Right lobe of liver (tissue), 6 donors: Measurements from ENCODE around the gene SINHCAF. TPM values are rescaled to one million over a fixed set of nuclear protein-coding genes. Genes with fewer than 3 reads are reported as not detected.

Source experiments
- ATAC-seq, 4 donors: fragments of 200-7000 bp; cut with Tn5 transposase; one replicate each; pipeline ENCODE4 v1.9.1; 2020; ENCODE audit warnings: mild to moderate bottlenecking in 4 of 4, moderate library complexity in 4 of 4
- DNase-seq, 3 donors: peaks; one replicate each; pipeline ENCODE4 v3.0.0-alpha.2; 2020
- H3K27ac ChIP-seq, 3 donors: fragments of 200-600 bp; one replicate each; pipeline ENCODE4 v1.8.0; 2022
- H3K27me3 ChIP-seq, 2 donors: fragments of 200-600 bp; one replicate each; pipeline ENCODE4 v1.8.0; 2022
- H3K36me3 ChIP-seq, 4 donors: fragments of 200-600 bp; sonication (generic) in 1 of 4; one replicate each; pipeline versions ENCODE4 v1.5.1 to v1.8.0; 2017 to 2022; ENCODE audit warnings: control low read depth in 1 of 4
- H3K4me1 ChIP-seq, 4 donors: fragments of 200-600 bp; sonication (generic) in 1 of 4; one replicate each; pipeline versions ENCODE4 v1.5.1 to v1.8.0; 2017 to 2022; ENCODE audit warnings: control low read depth in 1 of 4
- H3K4me3 ChIP-seq, 3 donors: fragments of 200-600 bp; one replicate each; pipeline ENCODE4 v1.8.0; 2022
- H3K9me3 ChIP-seq, 4 donors: fragments of 200-600 bp; sonication (generic) in 1 of 4; one replicate each; pipeline versions ENCODE4 v1.5.1 to v1.8.0; 2017 to 2022; ENCODE audit warnings: control low read depth in 1 of 4
- POLR2A ChIP-seq: fragments of 450-650 bp; IDR thresholded peaks from one replicate; pipeline ENCODE4 v1.6.1; 2017; ENCODE audit warnings: antibody characterized with exemption, mild to moderate bottlenecking
- WGBS: methylation state at CpG from one replicate; pipeline ENCODE4 v1.1.6; 2018; ENCODE audit warnings: low coverage, low lambda C conversion rate; ENCODE audit not compliant: insufficient coverage; ENCODE audit errors: missing lambda C conversion rate; 5-methylcytosine and 5-hydroxymethylcytosine counted together
- intact Hi-C, 2 donors: fragments of 100-400 bp; cut with DNase I; formaldehyde crosslinking; loops; one replicate each; pipeline versions ENCODE4 v1.11.2 to v1.14.1; 2022
- total RNA-seq, 6 experiments: library from RNA; depleted of rRNA in 2 of 6; stranded (reverse); fragments of >200 nt in 2 of 6; fragmentation: NEBNext Ultra II Directional in 3 of 6; extraction: Animal tissue kit (Norgen Biotek cat#: 25700) in 3 of 6; gene quantifications; one replicate each; pipeline versions ENCODE4 v1.1.0 to v1.2.4, GENCODE V29; 2016 to 2023
- TF ChIP-seq, protein P1 (sequence below), 4 donors: fragments of 200-600 bp in 3 of 4; fragments of 450-650 bp in 1 of 4; IDR thresholded peaks; one replicate each; pipeline versions ENCODE4 v1.5.1 to v1.8.0; 2016 to 2022; ENCODE audit warnings: antibody characterized with exemption in 4 of 4, mild to moderate bottlenecking in 2 of 4
- donor health status: DM: no; HTN: yes; CAD: no.
- donor health status: DM: no; HTN: no; CAD: no.
- donor health status: DM: no; HTN: no; CAD: no.
- donor health status: DM: no; HTN: yes; CAD: no.
- donor health status: DM: no; HTN: yes; CAD: no.

Gene SINHCAF
- total RNA-seq, 6 experiments from 2014 or later, result 1.6 to 21.9 (median 8.2) TPM

- Histone ChIP-seq H3K27ac (no peak overlapping the region), H3K4me3 (no peak overlapping the region), H3K4me1 (no peaks in the 10 kb centered on the region), H3K36me3 (no peaks in the 10 kb centered on the region), H3K9me3 (no peaks in the 10 kb centered on the region), H3K27me3 (no peaks in the 10 kb centered on the region)
- ATAC-seq, result no peak
- WGBS, result 67% methylated on average over 3 of the region's 3 CpGs
- intact Hi-C loops, result no loop called here
- no peak for DNase-seq
- TF ChIP-seq, protein P1, sequence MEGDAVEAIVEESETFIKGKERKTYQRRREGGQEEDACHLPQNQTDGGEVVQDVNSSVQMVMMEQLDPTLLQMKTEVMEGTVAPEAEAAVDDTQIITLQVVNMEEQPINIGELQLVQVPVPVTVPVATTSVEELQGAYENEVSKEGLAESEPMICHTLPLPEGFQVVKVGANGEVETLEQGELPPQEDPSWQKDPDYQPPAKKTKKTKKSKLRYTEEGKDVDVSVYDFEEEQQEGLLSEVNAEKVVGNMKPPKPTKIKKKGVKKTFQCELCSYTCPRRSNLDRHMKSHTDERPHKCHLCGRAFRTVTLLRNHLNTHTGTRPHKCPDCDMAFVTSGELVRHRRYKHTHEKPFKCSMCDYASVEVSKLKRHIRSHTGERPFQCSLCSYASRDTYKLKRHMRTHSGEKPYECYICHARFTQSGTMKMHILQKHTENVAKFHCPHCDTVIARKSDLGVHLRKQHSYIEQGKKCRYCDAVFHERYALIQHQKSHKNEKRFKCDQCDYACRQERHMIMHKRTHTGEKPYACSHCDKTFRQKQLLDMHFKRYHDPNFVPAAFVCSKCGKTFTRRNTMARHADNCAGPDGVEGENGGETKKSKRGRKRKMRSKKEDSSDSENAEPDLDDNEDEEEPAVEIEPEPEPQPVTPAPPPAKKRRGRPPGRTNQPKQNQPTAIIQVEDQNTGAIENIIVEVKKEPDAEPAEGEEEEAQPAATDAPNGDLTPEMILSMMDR (IDR thresholded peaks at IDR 0.05), result no peak
Measured at GRCh38 chr12:31263661-31264060, 62.3 kb downstream of the SINHCAF start.

DNA sequence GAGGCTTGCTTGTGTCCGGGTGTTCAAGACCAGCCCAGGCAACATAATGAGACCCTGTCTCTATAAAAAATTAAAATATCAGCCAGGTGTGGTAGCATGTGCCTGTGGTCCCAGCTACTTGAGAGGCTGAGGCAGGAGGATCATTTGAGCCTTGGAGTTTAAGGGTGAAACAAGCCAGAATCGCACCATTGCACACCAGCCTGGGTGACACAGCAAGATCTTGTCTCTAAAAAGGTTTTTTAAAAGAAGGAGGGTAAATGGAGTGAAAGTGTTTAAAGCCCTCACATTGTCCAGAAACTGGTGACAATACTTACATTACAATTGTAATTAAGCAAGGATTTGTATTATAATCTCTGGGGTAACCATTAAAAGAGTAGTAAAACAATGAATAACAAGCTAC lies 64.2 kb downstream of the SINHCAF start:
- 85% methylated on average over 2 of the region's 2 CpGs for WGBS
- Histone ChIP-seq H3K4me1 (no peaks in the 10 kb centered on the region), H3K9me3 (no peaks in the 10 kb centered on the region), H3K4me3 (no peak overlapping the region), H3K36me3 (no peaks in the 10 kb centered on the region), H3K27me3 (no peaks in the 10 kb centered on the region), H3K27ac (no peak overlapping the region)
- TF ChIP-seq, protein P1 (IDR thresholded peaks at IDR 0.05), result no peak
- TF ChIP-seq POLR2A, result no peak
- ATAC-seq (no peak), DNase-seq (no peak)
- intact Hi-C loops, result no loop called here

GRCh38 chr12:31260840-31261239 lies 65.1 kb downstream of the SINHCAF start:
- no peaks in the 10 kb centered on the region for H3K27me3 ChIP-seq
- ATAC-seq, result no peak

DNA sequence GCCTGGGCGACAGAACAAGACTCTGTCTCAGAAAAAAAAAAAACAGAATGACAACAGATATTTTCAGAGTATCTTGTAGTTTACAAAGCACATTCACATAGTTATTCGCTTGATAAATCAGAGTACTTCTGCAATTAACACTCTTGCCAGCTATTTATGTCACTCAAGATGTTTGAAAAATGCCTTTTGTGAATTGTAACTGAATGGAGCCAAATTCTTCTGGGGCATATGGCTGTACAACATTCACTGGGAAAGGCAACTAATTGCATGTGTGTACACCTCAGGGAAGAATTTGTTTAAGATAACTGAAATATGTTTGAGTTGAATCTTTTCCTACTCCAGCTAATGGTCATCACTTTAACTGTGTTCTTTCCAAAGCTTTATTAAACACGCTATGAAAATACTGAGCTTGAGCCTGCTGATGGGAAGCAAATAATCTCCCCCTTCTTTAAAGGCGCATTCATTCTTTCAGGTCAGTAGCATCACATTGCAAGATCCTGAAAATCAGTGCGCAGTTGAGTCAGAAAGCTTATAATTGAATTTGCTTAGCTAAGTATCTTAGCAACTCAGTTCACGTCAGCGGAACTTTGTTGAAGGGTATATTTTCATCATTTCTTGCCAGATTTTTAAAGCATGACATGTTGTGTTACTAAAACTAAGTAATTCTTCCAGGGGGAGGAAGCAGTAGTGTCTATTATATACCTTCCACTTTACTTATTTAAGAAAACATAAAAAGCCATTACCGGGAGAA lies 66.6 kb downstream of the SINHCAF start:
- Histone ChIP-seq H3K27ac (no peak overlapping the region), H3K4me3 (no peak overlapping the region), H3K27me3 (no peaks in the 10 kb centered on the region), H3K4me1 (no peaks in the 10 kb centered on the region), H3K36me3 (no peaks in the 10 kb centered on the region), H3K9me3 (no peaks in the 10 kb centered on the region)
- DNase-seq (no peak), ATAC-seq (no peak)
- WGBS, result 87% methylated on average over 7 of the region's 8 CpGs
- intact Hi-C loops, result no loop called here
- TF ChIP-seq, protein P1 (IDR thresholded peaks at IDR 0.05), result no peak
- no peak for TF ChIP-seq POLR2A

More at GRCh38 chr12:31260840-31261239, 65.1 kb downstream of the SINHCAF start:
- Histone ChIP-seq H3K4me1 (no peaks in the 10 kb centered on the region), H3K27ac (no peak overlapping the region), H3K4me3 (no peak overlapping the region), H3K36me3 (no peaks in the 10 kb centered on the region), H3K9me3 (no peaks in the 10 kb centered on the region)
- TF ChIP-seq POLR2A, result no peak
- TF ChIP-seq, protein P1 (IDR thresholded peaks at IDR 0.05), result no peak
- DNase-seq, result no peak
- 64% methylated on average over 2 of the region's 2 CpGs for WGBS
- intact Hi-C loops, result no loop called here
